Hepatocyte (in vitro differentiated cells): ENCODE results near the gene STPG1.

Source experiments
- EZH2 ChIP-seq: fragments of 200-600 bp; sonication (generic); IDR thresholded peaks from 2 replicates; pipeline ENCODE4 v1.6.1; 2016; ENCODE audit warnings: antibody characterized with exemption, mild to moderate bottlenecking, borderline replicate concordance
- TF ChIP-seq, protein P1 (sequence below): fragments of 200-600 bp; sonication (generic); IDR thresholded peaks from 2 replicates; pipeline ENCODE4 v1.5.1; 2016; ENCODE audit warnings: antibody characterized with exemption, mild to moderate bottlenecking; ENCODE audit not compliant: poor library complexity

- no peak for TF ChIP-seq EZH2
- TF ChIP-seq, protein P1, sequence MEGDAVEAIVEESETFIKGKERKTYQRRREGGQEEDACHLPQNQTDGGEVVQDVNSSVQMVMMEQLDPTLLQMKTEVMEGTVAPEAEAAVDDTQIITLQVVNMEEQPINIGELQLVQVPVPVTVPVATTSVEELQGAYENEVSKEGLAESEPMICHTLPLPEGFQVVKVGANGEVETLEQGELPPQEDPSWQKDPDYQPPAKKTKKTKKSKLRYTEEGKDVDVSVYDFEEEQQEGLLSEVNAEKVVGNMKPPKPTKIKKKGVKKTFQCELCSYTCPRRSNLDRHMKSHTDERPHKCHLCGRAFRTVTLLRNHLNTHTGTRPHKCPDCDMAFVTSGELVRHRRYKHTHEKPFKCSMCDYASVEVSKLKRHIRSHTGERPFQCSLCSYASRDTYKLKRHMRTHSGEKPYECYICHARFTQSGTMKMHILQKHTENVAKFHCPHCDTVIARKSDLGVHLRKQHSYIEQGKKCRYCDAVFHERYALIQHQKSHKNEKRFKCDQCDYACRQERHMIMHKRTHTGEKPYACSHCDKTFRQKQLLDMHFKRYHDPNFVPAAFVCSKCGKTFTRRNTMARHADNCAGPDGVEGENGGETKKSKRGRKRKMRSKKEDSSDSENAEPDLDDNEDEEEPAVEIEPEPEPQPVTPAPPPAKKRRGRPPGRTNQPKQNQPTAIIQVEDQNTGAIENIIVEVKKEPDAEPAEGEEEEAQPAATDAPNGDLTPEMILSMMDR, result no peak
Measured at GRCh38 chr1:24331961-24332673, 81.5 kb downstream of the STPG1 start.
